Naive thymus-derived CD4-positive, alpha-beta T cell (primary cell): ENCODE measurements around the gene TMTC4. TPM values are rescaled to one million over a fixed set of nuclear protein-coding genes. Genes with fewer than 3 reads are reported as not detected.
A peak's percentile ranks its signal among the peaks of the same experiment; 100 is the strongest.

Experiments used
- ATAC-seq: fragments of 150-1000 bp; cut with Tn5 transposase; 2 replicates; pipeline ENCODE4 v1.10.0; 2021; ENCODE audit warnings: mild to moderate bottlenecking, moderate library complexity
- CTCF ChIA-PET: fragments of 350-600 bp; sonication (Branson Sonifier 250); formaldehyde crosslinking; loops from one replicate; lab custom pipeline; 2021; ENCODE audit warnings: antibody characterized with exemption; lab: Charles Lee
- POLR2A ChIA-PET: fragments of 350-600 bp; sonication (Branson Sonifier 250); formaldehyde crosslinking; loops from one replicate; lab custom pipeline; 2021; ENCODE audit warnings: antibody characterized with exemption, inconsistent platforms; lab: Charles Lee
- DNase-seq, 9 donors: peaks; one replicate each; pipeline versions ENCODE4 v3.0.0 to v3.0.0-alpha.2; 2020 to 2022; ENCODE audit warnings: mixed read lengths in 1 of 9
- H3K27ac ChIP-seq: one replicate; pipeline ENCODE4 v1.7.0; 2013; ENCODE audit warnings: mild to moderate bottlenecking, low read depth, low read length, moderate library complexity
- H3K27me3 ChIP-seq, 2 donors: one replicate each; pipeline ENCODE4 v1.7.0; 2013; ENCODE audit warnings: low read length in 2 of 2, mild to moderate bottlenecking in 2 of 2, moderate library complexity in 2 of 2; ENCODE audit not compliant: control insufficient read depth in 2 of 2, insufficient read depth in 2 of 2
- H3K36me3 ChIP-seq, 3 experiments: 1 replicate in 2 of 3; 2 replicates in 1 of 3; pipeline ENCODE4 v1.7.0; 2013; ENCODE audit warnings: low read length in 3 of 3, mild to moderate bottlenecking in 3 of 3, moderate library complexity in 1 of 3; ENCODE audit not compliant: insufficient read depth in 3 of 3, control insufficient read depth in 2 of 3
- H3K4me1 ChIP-seq, 2 donors: one replicate each; pipeline ENCODE4 v1.7.0; 2013; ENCODE audit warnings: low read length in 2 of 2, mild to moderate bottlenecking in 2 of 2, moderate library complexity in 1 of 2; ENCODE audit not compliant: control insufficient read depth in 2 of 2, insufficient read depth in 2 of 2
- H3K4me3 ChIP-seq: 2 replicates; pipeline ENCODE4 v1.7.0; 2013; ENCODE audit warnings: mild to moderate bottlenecking, low read length
- H3K9me3 ChIP-seq, 3 experiments: 1 replicate in 2 of 3; 2 replicates in 1 of 3; pipeline ENCODE4 v1.7.0; 2013; ENCODE audit warnings: low read length in 3 of 3; ENCODE audit not compliant: control insufficient read depth in 2 of 3
- H3K27ac Mint-ChIP-seq, 9 donors: one replicate each; pipeline ENCODE4 v1.8.0; 2020 to 2022; ENCODE audit warnings: mixed read lengths in 9 of 9, mild to moderate bottlenecking in 8 of 9, moderate library complexity in 5 of 9, inconsistent platforms in 2 of 9
- H3K27me3 Mint-ChIP-seq, 5 donors: one replicate each; pipeline ENCODE4 v1.8.0; 2021 to 2022; ENCODE audit warnings: mixed read lengths in 5 of 5, mild to moderate bottlenecking in 1 of 5
- H3K36me3 Mint-ChIP-seq, 5 donors: one replicate each; pipeline ENCODE4 v1.8.0; 2020 to 2022; ENCODE audit warnings: mixed read lengths in 5 of 5, mild to moderate bottlenecking in 3 of 5, inconsistent platforms in 1 of 5
- H3K4me1 Mint-ChIP-seq, 7 donors: one replicate each; pipeline ENCODE4 v1.8.0; 2020 to 2022; ENCODE audit warnings: mixed read lengths in 7 of 7, mild to moderate bottlenecking in 3 of 7, inconsistent platforms in 1 of 7
- H3K4me3 Mint-ChIP-seq, 10 donors: one replicate each; pipeline ENCODE4 v1.8.0; 2020 to 2022; ENCODE audit warnings: mild to moderate bottlenecking in 10 of 10, mixed read lengths in 10 of 10, moderate library complexity in 6 of 10, inconsistent platforms in 2 of 10
- H3K9me3 Mint-ChIP-seq, 11 donors: one replicate each; pipeline ENCODE4 v1.8.0; 2020 to 2022; ENCODE audit warnings: mixed read lengths in 11 of 11, mild to moderate bottlenecking in 4 of 11, inconsistent platforms in 1 of 11, moderate library complexity in 1 of 11
- intact Hi-C, 2 donors: fragments of 100-400 bp; cut with micrococcal nuclease; formaldehyde crosslinking; loops; one replicate each; pipeline ENCODE4 v1.15.1; 2023
- polyA plus RNA-seq, 2 donors: library from polyadenylated mRNA; unstranded; fragments of 300-500 nt; fragmentation: Illumina TruSeq; gene quantifications; one replicate each; pipeline ENCODE4 v1.2.3, GENCODE V29; 2021
- total RNA-seq, 6 experiments: library from RNA in 5 of 6; stranded (reverse) in 5 of 6; gene quantifications; 1 replicate in 5 of 6; 2 replicates in 1 of 6; pipeline ENCODE4 v1.2.3 and lab custom pipeline; 2021 to 2026

The TMTC4 gene
- total and polyA plus RNA-seq, 7 experiments from 2014 or later = 3.2 to 25.1 (median 15.7) TPM

GRCh38 chr13:100602493-100603111, 72.0 kb downstream of the TMTC4 start:
- no peak overlapping the region for H3K27ac ChIP-seq
- no peaks in the 10 kb centered on the region for H3K27me3 ChIP-seq
- no peak overlapping the region for H3K4me3 ChIP-seq
- no peaks in the 10 kb centered on the region for H3K4me1 ChIP-seq
- Mint-ChIP-seq H3K4me3 (no peak overlapping the region), H3K27me3 (no peaks in the 10 kb centered on the region), H3K9me3 (no peaks in the 10 kb centered on the region), H3K4me1 (peaks cover 0 to 2% (median 0%) of the 10 kb centered on the region in 7 donors), H3K27ac (peak overlapping the region in 3 of 9 donors; percentile 4 to 33 (median 6)), H3K36me3 (peaks cover 0 to 30% (median 15%) of the 10 kb centered on the region in 5 donors)
- POLR2A ChIA-PET = no interaction called here
- no peak for ATAC-seq
- intact Hi-C loops = no loop called here
- CTCF ChIA-PET = no interaction called here
- no peak for DNase-seq
- H3K9me3 ChIP-seq = no peaks in the 10 kb centered on the region
- peaks cover 0 to 5% (median 0%) of the 10 kb centered on the region in 3 experiments for H3K36me3 ChIP-seq

- DNase-seq (no peak), ATAC-seq (no peak)
- intact Hi-C loops = no loop called here
- Mint-ChIP-seq H3K4me1 (peaks cover 0 to 2% (median 0%) of the 10 kb centered on the region in 7 donors), H3K27me3 (no peaks in the 10 kb centered on the region), H3K4me3 (no peak overlapping the region), H3K9me3 (no peaks in the 10 kb centered on the region), H3K27ac (peak overlapping the region in 1 of 9 donors; percentile 36), H3K36me3 (peaks cover 0 to 26% (median 15%) of the 10 kb centered on the region in 5 donors)
- ChIA-PET POLR2A (no interaction called here), CTCF (no interaction called here)
- Histone ChIP-seq H3K4me3 (no peak overlapping the region), H3K27me3 (no peaks in the 10 kb centered on the region), H3K4me1 (no peaks in the 10 kb centered on the region), H3K9me3 (no peaks in the 10 kb centered on the region), H3K27ac (no peak overlapping the region), H3K36me3 (peaks cover 0 to 5% (median 0%) of the 10 kb centered on the region in 3 experiments)
Measured at GRCh38 chr13:100601716-100602115, 72.9 kb downstream of the TMTC4 start.

- Mint-ChIP-seq H3K9me3 (peaks cover 0 to 1% (median 0%) of the 10 kb centered on the region in 11 donors), H3K4me3 (no peak overlapping the region), H3K36me3 (peaks cover 0 to 22% (median 15%) of the 10 kb centered on the region in 5 donors), H3K27ac (peak overlapping the region in 1 of 9 donors; percentile 3), H3K4me1 (peaks cover 0 to 2% (median 0%) of the 10 kb centered on the region in 7 donors), H3K27me3 (no peaks in the 10 kb centered on the region)
- peaks cover 0 to 3% (median 0%) of the 10 kb centered on the region in 3 experiments for H3K36me3 ChIP-seq
- no peaks in the 10 kb centered on the region for H3K27me3 ChIP-seq
- no peak overlapping the region for H3K4me3 ChIP-seq
- ChIA-PET POLR2A (interaction anchor here (0.7 kb wide), 1 partner anchor 775 kb away, joined by 3 read pairs; no protein-coding TSS in a partner anchor), CTCF (no interaction called here)
- H3K9me3 ChIP-seq = no peaks in the 10 kb centered on the region
- DNase-seq (no peak), ATAC-seq (no peak)
- intact Hi-C loops = no loop called here
- H3K4me1 ChIP-seq = no peaks in the 10 kb centered on the region
- no peak overlapping the region for H3K27ac ChIP-seq
Measured at GRCh38 chr13:100600915-100601314, 73.7 kb downstream of the TMTC4 start.

DNA sequence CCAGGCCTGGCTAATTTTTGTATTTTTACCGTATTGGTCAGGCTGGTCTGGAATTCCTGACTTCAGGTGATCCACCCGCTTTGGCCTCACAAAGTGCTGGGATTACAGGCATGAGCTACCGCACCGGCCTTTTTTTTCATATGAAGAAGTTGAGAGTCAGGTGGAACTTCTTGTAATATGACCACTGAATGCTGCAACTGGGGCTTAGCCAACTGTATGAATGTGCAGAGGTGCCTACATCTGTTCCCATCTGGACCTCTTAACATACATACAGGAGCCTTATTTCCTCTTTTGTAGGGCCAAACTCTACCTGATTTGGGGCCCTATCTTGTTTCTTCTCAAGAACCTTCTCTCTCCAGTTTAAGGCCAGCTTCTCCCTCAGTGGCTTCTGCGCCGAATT, 74.1 kb downstream of the TMTC4 start:
- DNase-seq = no peak
- CTCF ChIA-PET = interaction anchor here (1.0 kb wide), 1 partner anchor 11 kb away, joined by 4 read pairs; no protein-coding TSS in a partner anchor
- H3K9me3 Mint-ChIP-seq = peaks cover 0 to 1% (median 0%) of the 10 kb centered on the region in 11 donors
- Histone ChIP-seq H3K4me1 (no peaks in the 10 kb centered on the region), H3K27ac (no peak overlapping the region), H3K9me3 (no peaks in the 10 kb centered on the region), H3K36me3 (no peaks in the 10 kb centered on the region), H3K27me3 (no peaks in the 10 kb centered on the region), H3K4me3 (no peak overlapping the region)
- H3K36me3 Mint-ChIP-seq = peaks cover 0 to 21% (median 11%) of the 10 kb centered on the region in 5 donors
- intact Hi-C loops = no loop called here
- POLR2A ChIA-PET = interaction anchor here (0.7 kb wide), 1 partner anchor 774 kb away, joined by 3 read pairs; no protein-coding TSS in a partner anchor
- H3K4me3 Mint-ChIP-seq = no peak overlapping the region
- peak overlapping the region in 1 of 9 donors; percentile 3 for H3K27ac Mint-ChIP-seq
- H3K4me1 Mint-ChIP-seq = no peaks in the 10 kb centered on the region
- H3K27me3 Mint-ChIP-seq = no peaks in the 10 kb centered on the region
- ATAC-seq = no peak

DNA sequence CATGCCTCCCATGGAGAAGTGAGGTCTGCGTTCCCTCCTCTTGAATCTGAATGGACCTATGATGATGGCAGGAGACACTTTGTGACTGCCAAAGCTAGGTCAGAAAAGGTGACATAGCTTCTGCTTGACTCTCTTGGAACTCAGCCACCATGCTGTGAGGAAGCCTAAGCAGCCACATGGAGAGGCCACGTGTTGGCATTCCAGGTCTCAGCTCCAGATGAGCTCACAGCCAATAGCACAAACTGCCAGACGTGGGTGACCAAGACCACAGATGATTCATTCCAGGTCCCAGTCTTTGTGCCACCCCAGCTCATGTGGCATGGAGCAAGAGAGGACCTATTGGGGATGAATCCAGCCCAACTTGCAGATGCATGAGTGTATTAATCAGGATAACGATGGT, 77.3 kb downstream of the TMTC4 start:
- no peaks in the 10 kb centered on the region for H3K9me3 ChIP-seq
- no peak overlapping the region for H3K4me3 Mint-ChIP-seq
- peaks cover 0 to 4% (median 0%) of the 10 kb centered on the region in 5 donors for H3K27me3 Mint-ChIP-seq
- no peak for ATAC-seq
- H3K9me3 Mint-ChIP-seq = peaks cover 0 to 1% (median 0%) of the 10 kb centered on the region in 11 donors
- H3K4me1 ChIP-seq = no peaks in the 10 kb centered on the region
- ChIA-PET POLR2A (no interaction called here), CTCF (interaction anchor here (0.7 to 1.0 kb wide), 3 partner anchors 9 to 1160 kb away, joined by 3 to 5 read pairs (median 4); partner anchors contain the start of gene GGACT)
- H3K27me3 ChIP-seq = no peaks in the 10 kb centered on the region
- DNase-seq = no peak
- H3K36me3 ChIP-seq = no peaks in the 10 kb centered on the region
- H3K4me1 Mint-ChIP-seq = no peaks in the 10 kb centered on the region
- H3K36me3 Mint-ChIP-seq = peaks cover 0 to 3% (median 0%) of the 10 kb centered on the region in 5 donors
- H3K27ac ChIP-seq = no peak overlapping the region
- intact Hi-C loops = no loop called here
- no peak overlapping the region for H3K27ac Mint-ChIP-seq
- no peak overlapping the region for H3K4me3 ChIP-seq

DNA sequence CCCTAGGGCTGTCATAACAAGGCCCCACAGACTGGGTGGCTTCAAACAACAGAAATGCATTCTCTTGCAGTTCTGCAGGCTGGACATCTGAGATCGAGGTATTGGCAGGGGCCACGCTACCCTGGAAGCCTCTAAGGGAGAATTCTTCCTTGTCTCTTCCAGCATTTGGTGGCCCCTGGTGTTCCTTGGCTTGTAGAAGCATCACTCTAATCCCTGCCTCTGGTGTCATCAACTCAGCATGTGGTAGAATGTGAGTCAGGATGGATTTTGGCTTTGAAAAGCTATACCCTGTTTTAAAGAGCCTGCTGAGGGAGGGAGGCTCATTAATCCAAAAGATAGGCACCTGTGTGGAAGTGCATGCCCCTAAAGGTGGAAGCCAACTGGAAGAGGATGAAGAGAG, 78.1 kb downstream of the TMTC4 start:
- Histone ChIP-seq H3K27me3 (no peaks in the 10 kb centered on the region), H3K27ac (no peak overlapping the region), H3K4me1 (no peaks in the 10 kb centered on the region), H3K4me3 (no peak overlapping the region), H3K9me3 (no peaks in the 10 kb centered on the region), H3K36me3 (no peaks in the 10 kb centered on the region)
- Mint-ChIP-seq H3K4me1 (peaks cover 0 to 2% (median 0%) of the 10 kb centered on the region in 7 donors), H3K27ac (no peak overlapping the region), H3K9me3 (peaks cover 0 to 1% (median 0%) of the 10 kb centered on the region in 11 donors), H3K27me3 (peaks cover 0 to 4% (median 0%) of the 10 kb centered on the region in 5 donors), H3K4me3 (no peak overlapping the region), H3K36me3 (peaks cover 0 to under 1% (median 0%) of the 10 kb centered on the region in 5 donors)
- no peak for ATAC-seq
- intact Hi-C loops = no loop called here
- no peak for DNase-seq
- ChIA-PET CTCF (interaction anchor here (0.7 to 1.0 kb wide), 3 partner anchors 8 to 1159 kb away, joined by 3 to 5 read pairs (median 4); partner anchors contain the start of gene GGACT), POLR2A (no interaction called here)
